ENCODE data around the gene TOX2.

TOX2 gene

GRCh38 chr20:43899274-43900120 is 15.2 kb upstream of the TOX2 start:
- no peak overlapping the region for H3K27ac ChIP-seq
- TF ChIP-seq, protein P1, sequence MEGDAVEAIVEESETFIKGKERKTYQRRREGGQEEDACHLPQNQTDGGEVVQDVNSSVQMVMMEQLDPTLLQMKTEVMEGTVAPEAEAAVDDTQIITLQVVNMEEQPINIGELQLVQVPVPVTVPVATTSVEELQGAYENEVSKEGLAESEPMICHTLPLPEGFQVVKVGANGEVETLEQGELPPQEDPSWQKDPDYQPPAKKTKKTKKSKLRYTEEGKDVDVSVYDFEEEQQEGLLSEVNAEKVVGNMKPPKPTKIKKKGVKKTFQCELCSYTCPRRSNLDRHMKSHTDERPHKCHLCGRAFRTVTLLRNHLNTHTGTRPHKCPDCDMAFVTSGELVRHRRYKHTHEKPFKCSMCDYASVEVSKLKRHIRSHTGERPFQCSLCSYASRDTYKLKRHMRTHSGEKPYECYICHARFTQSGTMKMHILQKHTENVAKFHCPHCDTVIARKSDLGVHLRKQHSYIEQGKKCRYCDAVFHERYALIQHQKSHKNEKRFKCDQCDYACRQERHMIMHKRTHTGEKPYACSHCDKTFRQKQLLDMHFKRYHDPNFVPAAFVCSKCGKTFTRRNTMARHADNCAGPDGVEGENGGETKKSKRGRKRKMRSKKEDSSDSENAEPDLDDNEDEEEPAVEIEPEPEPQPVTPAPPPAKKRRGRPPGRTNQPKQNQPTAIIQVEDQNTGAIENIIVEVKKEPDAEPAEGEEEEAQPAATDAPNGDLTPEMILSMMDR (IDR thresholded peaks at IDR 0.05), result no peak
- TF ChIP-seq ZFX (IDR thresholded peaks at IDR 0.05; ENCODE audit: borderline replicate concordance), result no peak

GRCh38 chr20:43900121-43900466 is 14.6 kb upstream of the TOX2 start:
- H3K27ac ChIP-seq, result no peak overlapping the region
- TF ChIP-seq, protein P1 (IDR thresholded peaks at IDR 0.05), result no peak
- no peak for TF ChIP-seq ZFX (IDR thresholded peaks at IDR 0.05; ENCODE audit: borderline replicate concordance)

GRCh38 chr20:43900496-43900895 is 14.2 kb upstream of the TOX2 start:
- TF ChIP-seq ZFX (IDR thresholded peaks at IDR 0.05; ENCODE audit: borderline replicate concordance), result no peak
- TF ChIP-seq, protein P1 (IDR thresholded peaks at IDR 0.05), result no peak
- H3K27ac ChIP-seq, result no peak overlapping the region

GRCh38 chr20:43901296-43901695 is 13.4 kb upstream of the TOX2 start:
- H3K27ac ChIP-seq, result no peak overlapping the region
- TF ChIP-seq, protein P1 (IDR thresholded peaks at IDR 0.05), result no peak
- no peak for TF ChIP-seq ZFX (IDR thresholded peaks at IDR 0.05; ENCODE audit: borderline replicate concordance)

- TF ChIP-seq, protein P1 (IDR thresholded peaks at IDR 0.05), result no peak
- no peak for TF ChIP-seq ZFX (IDR thresholded peaks at IDR 0.05; ENCODE audit: borderline replicate concordance)
- H3K27ac ChIP-seq, result no peak overlapping the region
Observed at GRCh38 chr20:43903953-43904826, 10.5 kb upstream of the TOX2 start.

DNA sequence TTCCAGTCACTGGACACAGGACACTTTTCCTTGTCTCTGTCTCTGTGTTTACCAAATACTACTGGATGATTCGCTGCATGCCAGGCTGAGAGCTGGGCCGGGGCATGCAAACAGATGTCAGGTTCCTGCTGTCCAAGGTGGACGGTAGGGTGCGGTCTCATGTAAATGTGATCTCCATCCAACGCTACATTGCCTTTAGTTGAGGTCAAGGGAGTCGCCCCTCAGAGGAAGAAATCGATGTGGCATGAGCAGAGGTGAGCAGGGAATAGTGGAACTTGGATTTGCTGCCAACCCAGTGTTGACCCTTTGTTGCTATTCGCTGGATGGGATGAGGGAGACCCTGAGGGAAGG is 9.8 kb upstream of the TOX2 start:
- TF ChIP-seq ZFX (IDR thresholded peaks at IDR 0.05; ENCODE audit: borderline replicate concordance), result no peak
- TF ChIP-seq, protein P1 (IDR thresholded peaks at IDR 0.05), result no peak
- no peak overlapping the region for H3K27ac ChIP-seq

Measured in 22Rv1 (cell line).